Fibroblast of gingiva (primary cell): ENCODE data around the gene GDPD5.

ENCODE experiments used
- DNase-seq: peaks from one replicate; pipeline ENCODE4 v3.0.0-alpha.2; 2011; ENCODE audit warnings: low read depth

GDPD5 gene

GRCh38 chr11:75536786-75537641 is 11.3 kb upstream of the GDPD5 start:
- no peak for DNase-seq

- DNase-seq = no peak
Measured at GRCh38 chr11:75535071-75535470, 9.3 kb upstream of the GDPD5 start.

GRCh38 chr11:75534259-75535069 is 8.7 kb upstream of the GDPD5 start:
- no peak for DNase-seq

GRCh38 chr11:75533896-75534258 is 8.1 kb upstream of the GDPD5 start:
- no peak for DNase-seq

GRCh38 chr11:75532200-75533048 is 6.7 kb upstream of the GDPD5 start:
- DNase-seq = no peak

- no peak for DNase-seq
Measured at GRCh38 chr11:75531325-75531724, 5.6 kb upstream of the GDPD5 start.

GRCh38 chr11:75530577-75530976 is 4.8 kb upstream of the GDPD5 start:
- DNase-seq = no peak

GRCh38 chr11:75527938-75528735 is 2.4 kb upstream of the GDPD5 start:
- DNase-seq = no peak

GRCh38 chr11:75527130-75527529 is 1.4 kb upstream of the GDPD5 start:
- DNase-seq = no peak

GRCh38 chr11:75526192-75526541 is 426 bp upstream of the GDPD5 start:
- DNase-seq = no peak

GRCh38 chr11:75524665-75525432 is 892 bp downstream of the GDPD5 start:
- DNase-seq = no peak

- no peak for DNase-seq
Measured at GRCh38 chr11:75523811-75524664, 1.7 kb downstream of the GDPD5 start.

GRCh38 chr11:75523189-75523588 is 2.6 kb downstream of the GDPD5 start:
- no peak for DNase-seq

- no peak for DNase-seq
Measured at GRCh38 chr11:75522286-75523044, 3.3 kb downstream of the GDPD5 start.

GRCh38 chr11:75520688-75521087 is 5.1 kb downstream of the GDPD5 start:
- no peak for DNase-seq

GRCh38 chr11:75518771-75519653 is 6.7 kb downstream of the GDPD5 start:
- DNase-seq = no peak

GRCh38 chr11:75518204-75518549 is 7.6 kb downstream of the GDPD5 start:
- no peak for DNase-seq

- no peak for DNase-seq
Measured at GRCh38 chr11:75516886-75517285, 8.9 kb downstream of the GDPD5 start.
